ENCODE data around the gene ACBD6.

ACBD6 gene

GRCh38 chr1:180488661-180489060 lies 13.7 kb downstream of the ACBD6 start:
- Histone ChIP-seq H3K27me3 (ENCODE audit: insufficient read depth, poor library complexity, severe bottlenecking) (no peaks in the 10 kb centered on the region), H3K36me3 (ENCODE audit: low read depth) (peaks cover 63% of the 10 kb centered on the region), H3K4me1 (ENCODE audit: insufficient read depth, poor library complexity, severe bottlenecking) (no peaks in the 10 kb centered on the region), H3K4me3 (ENCODE audit: severe bottlenecking) (no peak overlapping the region), H3K9me3 (ENCODE audit: severe bottlenecking) (no peaks in the 10 kb centered on the region), H3K27ac (ENCODE audit: poor library complexity, severe bottlenecking) (no peak overlapping the region)
- TF ChIP-seq, protein P1, sequence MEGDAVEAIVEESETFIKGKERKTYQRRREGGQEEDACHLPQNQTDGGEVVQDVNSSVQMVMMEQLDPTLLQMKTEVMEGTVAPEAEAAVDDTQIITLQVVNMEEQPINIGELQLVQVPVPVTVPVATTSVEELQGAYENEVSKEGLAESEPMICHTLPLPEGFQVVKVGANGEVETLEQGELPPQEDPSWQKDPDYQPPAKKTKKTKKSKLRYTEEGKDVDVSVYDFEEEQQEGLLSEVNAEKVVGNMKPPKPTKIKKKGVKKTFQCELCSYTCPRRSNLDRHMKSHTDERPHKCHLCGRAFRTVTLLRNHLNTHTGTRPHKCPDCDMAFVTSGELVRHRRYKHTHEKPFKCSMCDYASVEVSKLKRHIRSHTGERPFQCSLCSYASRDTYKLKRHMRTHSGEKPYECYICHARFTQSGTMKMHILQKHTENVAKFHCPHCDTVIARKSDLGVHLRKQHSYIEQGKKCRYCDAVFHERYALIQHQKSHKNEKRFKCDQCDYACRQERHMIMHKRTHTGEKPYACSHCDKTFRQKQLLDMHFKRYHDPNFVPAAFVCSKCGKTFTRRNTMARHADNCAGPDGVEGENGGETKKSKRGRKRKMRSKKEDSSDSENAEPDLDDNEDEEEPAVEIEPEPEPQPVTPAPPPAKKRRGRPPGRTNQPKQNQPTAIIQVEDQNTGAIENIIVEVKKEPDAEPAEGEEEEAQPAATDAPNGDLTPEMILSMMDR (IDR thresholded peaks at IDR 0.05; ENCODE audit: poor library complexity, severe bottlenecking) = no peak
- no peak for DNase-seq (ENCODE audit: low spot score)
- ATAC-seq (ENCODE audit: low read depth) = no peak

GRCh38 chr1:180486092-180486491 lies 16.3 kb downstream of the ACBD6 start:
- no peaks in the 10 kb centered on the region for H3K27me3 ChIP-seq (ENCODE audit: insufficient read depth, poor library complexity, severe bottlenecking)
- H3K4me1 ChIP-seq (ENCODE audit: insufficient read depth, poor library complexity, severe bottlenecking) = no peaks in the 10 kb centered on the region
- TF ChIP-seq, protein P1 (IDR thresholded peaks at IDR 0.05; ENCODE audit: poor library complexity, severe bottlenecking) = no peak
- peaks cover 56% of the 10 kb centered on the region for H3K36me3 ChIP-seq (ENCODE audit: low read depth)
- H3K4me3 ChIP-seq (ENCODE audit: severe bottlenecking) = no peak overlapping the region
- H3K9me3 ChIP-seq (ENCODE audit: severe bottlenecking) = no peaks in the 10 kb centered on the region
- H3K27ac ChIP-seq (ENCODE audit: poor library complexity, severe bottlenecking) = no peak overlapping the region
- DNase-seq (ENCODE audit: low spot score) (no peak), ATAC-seq (ENCODE audit: low read depth) (no peak)

DNA sequence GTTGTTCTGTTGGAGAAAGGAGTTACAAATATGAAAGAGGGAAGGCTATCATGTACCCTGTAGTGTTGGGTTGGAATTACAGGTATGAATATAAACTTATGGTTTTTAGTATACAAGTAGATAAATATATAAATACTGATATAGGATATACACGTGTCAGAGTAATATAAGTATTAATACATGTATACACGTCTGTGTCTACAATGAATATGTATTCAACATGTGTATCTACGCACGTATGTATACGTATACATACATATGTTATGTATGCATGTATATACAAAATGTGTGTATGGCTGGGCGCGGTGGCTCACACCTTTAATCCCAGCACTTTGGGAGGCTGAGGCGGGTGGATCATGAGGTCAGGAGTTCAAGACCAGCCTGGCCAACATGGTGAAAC lies 17.9 kb downstream of the ACBD6 start:
- TF ChIP-seq, protein P1 (IDR thresholded peaks at IDR 0.05; ENCODE audit: poor library complexity, severe bottlenecking) = no peak
- DNase-seq (ENCODE audit: low spot score) (no peak), ATAC-seq (ENCODE audit: low read depth) (no peak)
- no peak overlapping the region for H3K27ac ChIP-seq (ENCODE audit: poor library complexity, severe bottlenecking)
- H3K27me3 ChIP-seq (ENCODE audit: insufficient read depth, poor library complexity, severe bottlenecking) = no peaks in the 10 kb centered on the region
- no peaks in the 10 kb centered on the region for H3K9me3 ChIP-seq (ENCODE audit: severe bottlenecking)
- peaks cover 57% of the 10 kb centered on the region for H3K36me3 ChIP-seq (ENCODE audit: low read depth)
- no peak overlapping the region for H3K4me3 ChIP-seq (ENCODE audit: severe bottlenecking)
- no peaks in the 10 kb centered on the region for H3K4me1 ChIP-seq (ENCODE audit: insufficient read depth, poor library complexity, severe bottlenecking)

DNA sequence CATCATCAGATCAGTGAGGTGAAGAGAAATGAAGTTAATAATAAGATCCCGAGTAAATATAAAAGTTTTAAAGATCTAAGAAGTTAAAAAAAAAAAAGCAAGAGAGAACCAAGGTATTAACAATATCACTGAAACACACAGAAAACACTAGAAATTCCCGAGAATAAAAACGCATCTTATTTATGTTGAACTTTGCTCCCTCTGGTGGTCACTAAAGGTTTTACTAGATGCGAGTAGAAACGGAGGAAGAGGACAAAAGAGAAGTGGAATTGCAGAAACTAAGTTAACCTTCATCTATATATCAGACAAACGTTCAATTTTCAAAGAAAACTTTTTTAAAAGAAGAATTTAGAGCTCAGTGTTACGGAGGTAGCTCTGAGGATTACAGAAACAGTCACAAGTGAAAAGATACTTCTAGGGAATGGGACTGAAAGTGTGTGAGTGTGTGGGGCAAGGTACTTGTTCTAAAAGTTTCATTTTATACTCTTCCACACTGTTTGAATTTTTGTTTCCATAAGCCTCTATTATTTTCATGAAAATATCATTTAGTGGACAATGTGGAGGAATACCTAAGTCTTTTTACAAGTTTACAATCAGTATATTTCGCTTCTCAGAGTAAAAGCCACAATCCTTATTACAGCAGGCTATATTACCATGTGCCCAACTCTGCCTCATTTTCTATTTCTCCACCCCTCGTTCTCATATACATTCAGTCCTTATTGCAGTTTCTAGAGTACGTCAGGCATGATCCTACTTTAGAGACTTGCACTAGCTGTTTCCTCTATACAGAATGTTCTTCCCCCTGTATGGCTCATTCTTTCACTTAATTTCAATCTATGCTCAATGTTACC lies 19.7 kb downstream of the ACBD6 start:
- TF ChIP-seq, protein P1 (IDR thresholded peaks at IDR 0.05; ENCODE audit: poor library complexity, severe bottlenecking) = peak; percentile 91
- H3K4me3 ChIP-seq (ENCODE audit: severe bottlenecking) = no peak overlapping the region
- no peak overlapping the region for H3K27ac ChIP-seq (ENCODE audit: poor library complexity, severe bottlenecking)
- ATAC-seq (ENCODE audit: low read depth) (peak; percentile 50; the same call in 2 of the 3 replicates), DNase-seq (ENCODE audit: low spot score) (no peak)
- H3K4me1 ChIP-seq (ENCODE audit: insufficient read depth, poor library complexity, severe bottlenecking) = no peaks in the 10 kb centered on the region
- no peaks in the 10 kb centered on the region for H3K27me3 ChIP-seq (ENCODE audit: insufficient read depth, poor library complexity, severe bottlenecking)
- H3K9me3 ChIP-seq (ENCODE audit: severe bottlenecking) = no peaks in the 10 kb centered on the region
- peaks cover 53% of the 10 kb centered on the region for H3K36me3 ChIP-seq (ENCODE audit: low read depth)

DNA sequence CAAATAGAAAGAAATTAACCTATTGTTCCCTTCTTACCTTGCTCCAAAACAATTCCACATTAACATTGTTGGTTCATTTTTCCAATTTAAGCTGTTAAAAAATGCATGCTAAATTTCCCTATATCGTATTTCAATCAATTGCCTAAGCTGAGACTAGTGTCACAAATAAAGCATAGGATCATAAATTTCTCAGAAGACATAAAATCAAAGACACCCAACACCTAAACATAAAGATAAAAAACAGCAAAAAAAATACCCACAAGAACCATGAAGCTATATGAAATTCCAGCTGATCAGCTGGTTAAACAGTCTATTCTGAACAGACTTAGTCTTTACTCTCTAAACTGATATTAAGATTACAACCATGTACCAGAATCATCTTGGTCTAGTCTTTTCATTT lies 32.3 kb downstream of the ACBD6 start:
- Histone ChIP-seq H3K9me3 (ENCODE audit: severe bottlenecking) (no peaks in the 10 kb centered on the region), H3K27ac (ENCODE audit: poor library complexity, severe bottlenecking) (no peak overlapping the region), H3K27me3 (ENCODE audit: insufficient read depth, poor library complexity, severe bottlenecking) (no peaks in the 10 kb centered on the region), H3K36me3 (ENCODE audit: low read depth) (peaks cover 22% of the 10 kb centered on the region), H3K4me1 (ENCODE audit: insufficient read depth, poor library complexity, severe bottlenecking) (no peaks in the 10 kb centered on the region), H3K4me3 (ENCODE audit: severe bottlenecking) (no peak overlapping the region)
- DNase-seq (ENCODE audit: low spot score) = no peak
- ATAC-seq (ENCODE audit: low read depth) = no peak
- TF ChIP-seq, protein P1 (IDR thresholded peaks at IDR 0.05; ENCODE audit: poor library complexity, severe bottlenecking) = no peak

Data from RWPE2 (cell line).